HG02798 (cell line): ENCODE data around the gene OR4M1.
"Not testable (repeated sequence)": the region's sequence is repeated elsewhere in the genome, so short reads cannot be mapped to it uniquely, and the experiment has no call there.

ENCODE experiments used
- ATAC-seq: cut with Tn5 transposase; IDR thresholded peaks from one replicate; pipeline ENCODE4 v1.9.1; 2021; ENCODE audit warnings: mild to moderate bottlenecking; ENCODE audit not compliant: unreplicated experiment, poor library complexity

OR4M1 gene, protein sequence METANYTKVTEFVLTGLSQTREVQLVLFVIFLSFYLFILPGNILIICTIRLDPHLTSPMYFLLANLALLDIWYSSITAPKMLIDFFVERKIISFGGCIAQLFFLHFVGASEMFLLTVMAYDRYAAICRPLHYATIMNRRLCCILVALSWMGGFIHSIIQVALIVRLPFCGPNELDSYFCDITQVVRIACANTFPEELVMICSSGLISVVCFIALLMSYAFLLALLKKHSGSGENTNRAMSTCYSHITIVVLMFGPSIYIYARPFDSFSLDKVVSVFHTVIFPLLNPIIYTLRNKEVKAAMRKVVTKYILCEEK

GRCh38 chr14:19773204-19773603, at the start of gene OR4M1:
OR4M1 (plus strand) TSS chr14:19773504; CDS start chr14:19780323, 6,819 bp downstream.
- not testable (repeated sequence) for ATAC-seq

- ATAC-seq: no peak
These were observed 43.9 kb upstream of the OR4M1 start for GRCh38 chr14:19729359-19729758.

DNA sequence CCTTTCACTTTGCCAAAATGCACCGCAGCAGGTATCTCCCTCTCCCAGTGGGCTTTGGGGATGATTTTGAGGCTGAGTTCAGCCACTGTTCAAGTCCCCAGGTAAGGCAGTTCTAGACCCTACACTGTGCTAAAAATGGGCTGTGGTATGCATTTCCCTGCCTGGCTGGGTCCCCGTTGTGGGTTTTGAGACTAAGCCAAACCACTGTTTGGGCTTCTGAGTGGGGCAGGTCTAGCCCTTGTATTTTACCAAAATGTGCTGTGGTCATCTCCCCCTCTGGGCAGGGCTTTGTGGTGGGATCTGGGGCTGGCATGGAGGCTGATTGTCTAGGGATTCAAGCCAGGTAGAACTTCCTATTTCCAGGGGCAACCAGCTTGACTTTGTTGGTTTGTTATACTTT, 43.5 kb upstream of the OR4M1 start:
- ATAC-seq: no peak

- not testable (repeated sequence) for ATAC-seq
These were observed 39.4 kb upstream of the OR4M1 start for GRCh38 chr14:19733893-19734292.

- no peak for ATAC-seq
These were observed 30.0 kb upstream of the OR4M1 start, which contains the start of gene OR4Q3 for GRCh38 chr14:19743256-19743655. OR4Q3 (plus strand) TSS chr14:19743571.

DNA sequence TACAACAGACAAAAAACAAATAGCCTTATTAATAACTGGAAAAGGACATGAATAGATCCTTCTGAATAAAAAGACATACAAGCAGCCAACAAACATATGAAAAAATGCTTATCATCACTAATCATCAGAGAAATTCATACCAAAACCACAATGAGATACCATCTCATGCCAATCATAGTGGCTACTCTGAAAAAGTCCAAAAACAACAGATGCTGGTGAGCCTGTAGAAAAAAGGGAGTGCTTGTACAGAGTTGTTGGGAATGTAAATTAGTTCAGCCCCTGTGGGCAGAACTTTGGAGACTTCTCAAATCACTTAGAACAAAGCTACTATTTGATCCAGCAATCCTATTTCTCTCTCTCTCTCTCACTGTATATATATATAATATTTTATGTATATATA, 21.0 kb upstream of the OR4M1 start:
- not testable (repeated sequence) for ATAC-seq

- no peak for ATAC-seq
These were observed 19.1 kb upstream of the OR4M1 start for GRCh38 chr14:19754172-19754571.

DNA sequence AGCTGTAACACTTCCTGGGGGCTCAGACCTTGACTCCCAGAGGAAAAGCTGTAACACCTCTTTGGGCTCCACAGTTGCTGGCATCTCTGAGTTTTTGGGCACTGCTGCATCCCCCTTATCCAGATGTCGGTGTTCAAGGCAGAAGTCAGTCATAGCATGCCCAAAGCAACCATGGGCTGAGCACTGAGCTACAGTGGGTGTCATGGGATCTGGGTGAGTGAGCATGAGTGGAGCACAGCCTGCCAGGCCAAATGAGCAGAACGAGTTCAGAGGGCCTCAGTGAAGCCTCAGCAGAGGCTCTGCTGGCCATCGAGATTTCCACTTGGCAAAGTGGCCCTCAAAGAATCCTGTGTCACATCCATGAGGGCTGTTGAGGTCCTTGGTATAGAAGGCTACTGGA, 1.8 kb upstream of the OR4M1 start:
- ATAC-seq: not testable (repeated sequence)

GRCh38 chr14:19771895-19772430, 1.3 kb upstream of the OR4M1 start:
- no peak for ATAC-seq

DNA sequence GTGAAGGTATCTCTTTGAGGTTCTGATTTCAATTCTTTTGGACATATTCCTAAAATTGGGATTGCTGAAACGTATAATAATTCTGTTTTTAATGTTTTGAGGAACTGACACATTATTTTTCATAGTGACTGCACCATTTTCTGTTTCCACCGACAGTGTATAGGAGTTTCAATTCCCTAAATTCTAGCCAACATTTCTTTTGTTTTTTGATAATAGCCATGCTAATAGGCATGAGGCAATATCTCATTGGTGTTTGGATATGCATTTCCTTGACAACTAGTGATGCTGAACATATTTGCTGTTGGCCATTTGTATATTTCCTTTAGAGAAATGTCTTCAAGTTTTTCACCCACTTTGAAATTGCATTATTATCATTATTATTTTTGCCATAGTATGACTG, 850 bp upstream of the OR4M1 start:
- not testable (repeated sequence) for ATAC-seq

DNA sequence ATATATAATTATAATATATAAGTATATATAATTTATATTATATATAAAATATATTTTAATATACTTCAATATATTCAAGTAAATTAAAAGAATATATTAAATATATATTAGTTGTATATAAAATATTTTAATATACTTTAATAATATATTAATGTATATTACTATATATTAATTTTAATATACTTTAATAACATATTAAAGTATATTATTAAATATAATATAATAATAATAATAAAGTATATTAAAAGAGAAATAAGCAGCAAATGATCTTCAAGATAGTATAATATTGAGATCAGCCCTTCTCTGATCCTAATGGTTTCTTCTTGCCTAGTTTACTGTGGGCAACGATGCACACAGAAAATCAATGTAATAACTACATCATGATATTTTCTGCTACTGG, 2.3 kb downstream of the OR4M1 start:
- no peak for ATAC-seq

- ATAC-seq: not testable (repeated sequence)
These were observed 12.5 kb downstream of the OR4M1 start for GRCh38 chr14:19785848-19786247.

GRCh38 chr14:19787318-19787717, 14.0 kb downstream of the OR4M1 start:
- not testable (repeated sequence) for ATAC-seq

DNA sequence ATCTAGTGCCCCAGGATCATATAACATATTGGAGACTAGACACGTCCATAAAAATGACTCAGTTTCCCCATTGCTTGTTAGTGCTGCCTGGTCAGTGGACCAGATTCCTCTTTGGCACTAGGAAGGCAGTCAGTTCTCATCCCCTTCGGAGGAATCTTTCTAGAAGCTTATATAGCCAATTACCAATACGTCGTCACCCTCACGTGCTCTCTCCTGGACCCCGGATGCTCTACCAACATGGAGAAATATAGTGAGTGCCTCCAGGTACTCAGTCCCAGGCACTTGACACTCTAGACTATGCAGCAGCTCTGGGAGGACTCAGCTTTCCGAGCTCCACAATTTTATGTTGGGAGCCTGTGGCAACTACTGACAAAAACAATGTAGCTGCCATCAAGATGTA, 14.8 kb downstream of the OR4M1 start:
- not testable (repeated sequence) for ATAC-seq

- not testable (repeated sequence) for ATAC-seq
These were observed 23.3 kb downstream of the OR4M1 start for GRCh38 chr14:19796520-19797108.

DNA sequence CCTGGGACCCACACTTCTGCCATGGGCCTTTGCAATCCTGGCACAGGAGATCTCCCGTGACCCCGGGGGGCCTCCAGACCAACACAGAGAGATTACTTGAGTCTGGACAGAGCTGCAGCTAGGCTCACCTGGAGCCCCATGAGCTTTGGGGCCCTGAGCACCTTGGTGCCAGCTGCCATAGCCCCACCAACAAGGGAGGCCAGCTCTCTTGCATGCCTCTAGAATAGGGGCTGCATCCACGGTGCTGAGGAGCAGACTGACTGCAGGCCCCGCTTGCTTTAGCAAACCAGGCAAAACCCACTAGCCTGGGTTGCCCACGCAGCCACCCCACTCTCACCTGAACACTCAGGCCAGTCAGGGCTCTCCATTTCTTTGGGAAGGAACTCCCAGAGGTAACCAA, 26.6 kb downstream of the OR4M1 start:
- no peak for ATAC-seq

DNA sequence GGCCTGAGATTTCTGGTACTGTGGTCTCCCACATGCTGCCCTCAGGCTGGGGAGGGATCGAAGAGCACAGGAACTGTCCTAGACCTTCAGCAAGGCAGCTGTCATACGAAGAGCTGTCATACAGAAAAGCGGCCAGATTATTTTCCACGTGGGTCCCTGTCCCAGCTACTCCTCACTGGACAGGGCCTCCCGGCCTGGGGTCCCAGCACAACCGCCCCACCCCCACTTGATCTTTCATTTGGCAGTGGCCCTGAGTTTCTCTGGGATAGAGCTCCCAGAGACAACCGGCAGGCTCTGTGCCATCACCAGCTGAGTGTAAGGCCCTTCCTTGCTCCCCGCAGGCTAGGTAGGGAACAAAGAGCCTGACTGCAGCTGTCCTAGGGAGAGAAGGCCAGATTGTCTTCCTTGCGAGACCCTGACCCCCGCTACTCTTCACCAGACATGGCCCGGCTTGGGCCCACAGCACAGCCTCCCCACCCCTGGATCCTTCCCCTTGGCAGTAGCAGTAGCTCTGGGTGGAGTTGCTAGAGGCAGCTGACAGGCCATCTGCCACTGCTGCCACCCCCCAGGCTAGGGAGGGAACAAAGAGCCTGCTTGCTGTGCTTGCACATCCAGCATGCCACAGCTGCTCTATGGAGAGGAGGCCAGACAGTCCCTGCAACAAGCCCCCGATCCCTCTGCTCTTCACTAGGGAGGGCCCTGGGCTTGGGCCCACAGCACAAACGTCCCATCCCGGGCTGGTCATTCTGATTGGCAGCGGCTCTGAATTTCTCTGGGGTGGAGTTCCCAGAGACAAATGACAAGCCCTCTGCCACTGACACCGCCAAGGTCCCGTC, 27.2 kb downstream of the OR4M1 start:
- ATAC-seq: no peak

DNA sequence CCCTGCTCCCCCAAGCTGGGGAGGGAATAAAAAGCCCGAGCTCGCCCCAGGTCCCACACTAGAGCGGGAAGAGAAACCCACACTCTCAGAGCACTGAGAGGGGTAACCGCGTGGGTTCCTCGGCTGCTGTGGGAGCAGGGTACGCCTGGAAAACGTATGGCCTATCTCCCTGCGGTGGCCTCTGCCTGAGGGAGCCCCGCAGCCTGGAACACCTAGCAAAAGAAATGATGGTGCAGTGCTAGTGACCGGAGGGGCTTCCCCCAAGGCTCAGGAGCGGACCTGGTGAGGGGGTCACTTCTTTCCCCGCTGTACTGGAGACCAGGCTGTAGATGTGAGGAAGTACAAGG, 27.8 kb downstream of the OR4M1 start:
- ATAC-seq: no peak

DNA sequence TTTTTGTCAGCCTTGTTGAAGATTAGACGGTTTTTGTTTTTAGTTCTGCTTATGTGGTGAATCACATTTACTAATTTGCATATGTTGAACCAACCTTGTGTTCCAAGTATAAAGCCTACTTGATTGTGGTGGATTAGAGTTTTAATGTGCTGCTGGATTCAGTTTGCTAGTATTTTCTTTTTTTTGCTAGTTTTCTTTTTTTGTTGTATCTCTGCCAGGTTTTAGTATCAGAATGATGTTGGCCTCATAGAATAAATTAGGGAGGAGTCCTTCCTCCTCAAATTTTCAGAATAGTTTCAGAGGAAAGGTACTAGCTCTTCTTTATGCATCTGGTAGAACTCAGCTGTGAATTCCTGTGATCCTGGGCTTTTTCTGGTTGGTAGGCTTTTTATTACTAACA, 30.2 kb downstream of the OR4M1 start, which contains the start of gene OR4N2:
Gene OR4N2 (plus strand): TSS at position 301 of the 400 bp plus-strand sequence. CDS start 23,679 bp downstream, outside the sequence.
- not testable (repeated sequence) for ATAC-seq

DNA sequence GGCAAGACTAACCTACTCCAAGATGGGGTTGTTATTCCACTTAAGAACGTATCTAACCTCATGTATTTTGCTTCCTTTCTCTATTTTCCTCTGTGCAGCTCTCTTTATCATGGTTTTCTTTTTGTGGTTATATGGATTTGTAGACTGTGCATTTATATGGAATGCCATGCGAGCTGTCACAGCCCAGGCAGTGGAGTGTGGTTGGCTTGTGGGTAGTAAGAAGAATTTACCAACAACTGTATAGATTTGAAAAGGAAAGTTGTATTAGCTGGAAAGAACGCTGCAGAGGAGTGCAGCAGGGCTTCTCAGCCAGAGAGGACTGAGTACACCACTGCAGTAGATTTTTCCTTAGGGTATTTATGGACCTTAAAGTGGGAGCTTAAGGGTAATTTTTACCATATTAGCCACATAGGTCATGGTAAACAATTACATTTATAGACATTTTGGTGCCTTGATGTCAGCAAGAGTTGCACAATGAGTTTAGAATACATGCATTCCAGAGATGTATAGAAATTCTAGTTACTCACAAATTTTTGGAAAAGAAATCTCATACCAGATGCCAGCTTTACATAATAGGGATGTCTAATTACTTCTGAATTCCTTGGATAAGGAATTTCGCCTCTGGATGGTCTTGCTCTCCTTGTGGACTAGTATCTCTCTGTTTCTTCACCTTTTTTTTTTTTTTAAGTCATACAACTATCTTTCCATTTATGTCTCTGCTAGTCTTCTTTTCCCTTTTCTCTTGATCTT, 40.0 kb downstream of the OR4M1 start:
- not testable (repeated sequence) for ATAC-seq
